Measurements from ENCODE around the gene RNASEH2C. TPM values are rescaled to one million over a fixed set of nuclear protein-coding genes. Genes with fewer than 3 reads are reported as not detected.

RNASEH2C gene
- 33.0 and 59.0 TPM in 2 replicates for total RNA-seq

GRCh38 chr11:65720211-65720934 is at the start of gene RNASEH2C:
Gene RNASEH2C, minus strand, starts transcription at chr11:65720798. Its CDS starts 40 bp downstream, at chr11:65720758.

DNA sequence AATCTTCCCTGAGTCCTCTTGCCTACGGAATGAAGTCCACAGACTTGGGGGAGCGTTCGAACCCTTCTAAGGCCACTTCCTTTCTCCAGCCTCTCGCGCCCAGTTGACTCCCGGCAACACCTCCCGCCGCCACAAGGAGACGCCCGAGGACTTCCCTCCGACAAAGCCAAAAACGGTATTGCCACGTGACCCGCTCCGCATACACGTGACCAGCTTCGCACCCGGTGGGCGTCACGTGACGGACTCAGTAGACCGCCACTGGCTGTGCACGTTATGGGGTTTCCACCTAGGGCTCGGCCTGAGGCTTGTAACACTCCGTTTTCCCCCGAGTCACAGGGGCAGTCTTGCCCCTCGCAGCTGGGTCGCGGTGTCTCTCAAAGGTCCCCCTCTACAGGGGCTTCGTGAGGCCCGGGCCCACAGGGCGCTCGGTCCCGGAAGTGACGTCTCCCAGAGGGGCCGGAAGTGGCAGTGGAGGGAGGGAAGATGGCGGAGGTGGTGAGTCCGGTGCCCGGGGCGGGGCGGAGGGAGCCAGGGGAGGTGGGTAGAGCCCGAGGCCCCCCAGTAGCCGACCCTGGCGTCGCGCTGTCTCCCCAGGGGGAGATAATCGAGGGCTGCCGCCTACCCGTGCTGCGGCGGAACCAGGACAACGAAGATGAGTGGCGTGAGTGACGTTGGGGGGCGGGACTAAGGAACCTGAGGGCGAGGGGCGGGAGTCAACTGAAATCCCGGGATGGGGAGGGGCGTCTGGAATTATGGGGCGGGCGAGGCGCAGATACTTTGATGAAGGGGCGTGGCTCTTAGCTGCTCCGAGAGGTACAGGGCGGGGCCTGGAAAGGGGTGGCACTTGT is 8.6 kb downstream of the RNASEH2C start, which contains the start of gene KAT5:
Gene KAT5, plus strand, starts transcription at position 468 of the 848 bp plus-strand sequence. Its CDS starts 16 bp downstream, at position 484.

Other genes with a start within 250 kb of the RNASEH2C start
- gene MALAT1, start 221.8 kb downstream of the RNASEH2C start, total RNA-seq = 5,626 and 17,024 TPM in 2 replicates
- gene SCYL1, start 195.7 kb downstream of the RNASEH2C start, total RNA-seq = 93.3 and 138 TPM in 2 replicates
- 33.3 and 34.5 TPM in 2 replicates for gene LTBP3, start 162.4 kb downstream of the RNASEH2C start, total RNA-seq
- gene ZNRD2, start 150.3 kb downstream of the RNASEH2C start, total RNA-seq = 30.4 and 73.8 TPM in 2 replicates
- gene FAM89B, start 148.3 kb downstream of the RNASEH2C start, total RNA-seq = 12.7 and 35.5 TPM in 2 replicates
- gene EHBP1L1, start 144.7 kb downstream of the RNASEH2C start, total RNA-seq = 68.2 and 106 TPM in 2 replicates
- under 0.01 TPM in 1 of 2 replicates, not detected in the other for gene KCNK7, start 125.0 kb downstream of the RNASEH2C start, total RNA-seq
- gene MAP3K11, start 106.6 kb downstream of the RNASEH2C start, total RNA-seq = 17.2 and 30.5 TPM in 2 replicates
- 9.3 and 23.8 TPM in 2 replicates for gene PCNX3, start 105.0 kb downstream of the RNASEH2C start, total RNA-seq
- gene SIPA1, start 82.7 kb downstream of the RNASEH2C start, total RNA-seq = 10.1 and 19.9 TPM in 2 replicates
- gene RELA, start 57.9 kb downstream of the RNASEH2C start, total RNA-seq = 12.7 and 22.6 TPM in 2 replicates
- 33.5 and 36.6 TPM in 2 replicates for gene KAT5, start 8.5 kb downstream of the RNASEH2C start, total RNA-seq
- gene AP5B1, start 60.2 kb upstream of the RNASEH2C start, total RNA-seq = 7.7 and 8.5 TPM in 2 replicates
- gene OVOL1, start 66.3 kb upstream of the RNASEH2C start, total RNA-seq = under 0.01 TPM in 1 of 2 replicates, not detected in the other
- 0.38 and 2.5 TPM in 2 replicates for gene SNX32, start 113.2 kb upstream of the RNASEH2C start, total RNA-seq
- 677 and 1,304 TPM in 2 replicates for gene CFL1, start 137.4 kb upstream of the RNASEH2C start, total RNA-seq
- 45.4 and 48.7 TPM in 2 replicates for gene MUS81, start 139.6 kb upstream of the RNASEH2C start, total RNA-seq
- 44.9 and 71.0 TPM in 2 replicates for gene EFEMP2, start 152.0 kb upstream of the RNASEH2C start, total RNA-seq
- not detected in 2 replicates for gene CTSW, start 159.0 kb upstream of the RNASEH2C start, total RNA-seq
- 128 and 212 TPM in 2 replicates for gene FIBP, start 167.7 kb upstream of the RNASEH2C start, total RNA-seq
- 80.3 and 108 TPM in 2 replicates for gene CCDC85B, start 169.9 kb upstream of the RNASEH2C start, total RNA-seq
- 17.5 and 28.6 TPM in 2 replicates for gene FOSL1, start 179.6 kb upstream of the RNASEH2C start, total RNA-seq
- gene C11orf68, start 198.3 kb upstream of the RNASEH2C start, total RNA-seq = 17.1 and 21.1 TPM in 2 replicates
- 130 and 436 TPM in 2 replicates for gene DRAP1, start 198.6 kb upstream of the RNASEH2C start, total RNA-seq
- not detected in 2 replicates for gene TSGA10IP, start 224.7 kb upstream of the RNASEH2C start, total RNA-seq
- 28.5 and 63.6 TPM in 2 replicates for gene SART1, start 240.9 kb upstream of the RNASEH2C start, total RNA-seq